Fibroblast of skin of right quadriceps (primary cell): ENCODE results near the gene STYK1.
A peak's percentile ranks its signal among the peaks of the same experiment; 100 is the strongest.
"Not testable (repeated sequence)": the region's sequence is repeated elsewhere in the genome, so short reads cannot be mapped to it uniquely, and the experiment has no call there.

ENCODE experiments used
- DNase-seq: peaks from one replicate; pipeline ENCODE4 v3.0.0-alpha.2; 2013

The STYK1 gene

DNA sequence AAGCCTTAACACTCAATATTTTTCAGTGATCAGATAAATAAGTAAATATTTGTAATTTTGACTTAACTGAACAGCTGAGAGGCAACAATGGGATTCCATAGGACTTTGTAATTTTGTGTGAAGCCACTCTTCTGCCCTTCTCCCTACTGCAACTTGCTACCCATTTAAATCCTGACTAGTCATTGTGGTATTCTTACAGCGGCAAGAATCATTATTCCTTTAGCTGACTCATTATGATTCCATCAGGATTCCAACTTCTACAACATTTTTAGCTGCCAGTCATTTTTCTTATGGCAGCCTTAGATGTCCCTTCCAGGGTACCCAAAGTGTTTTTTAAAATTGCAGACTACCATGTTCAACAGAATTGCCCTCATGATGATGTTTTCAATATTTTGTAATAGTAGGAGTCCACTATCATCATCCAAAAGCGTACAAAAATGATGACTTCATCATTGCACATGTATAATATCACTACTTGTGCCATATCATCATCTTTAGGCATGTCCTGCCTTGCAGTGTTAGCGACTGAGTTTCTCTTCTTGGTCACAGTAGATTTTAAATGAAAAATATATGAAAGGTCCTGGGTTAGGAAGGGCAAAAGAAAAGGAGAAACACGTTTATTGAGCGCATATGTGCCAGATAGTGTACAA, 55.4 kb downstream of the STYK1 start:
- DNase-seq = peak; percentile 85

DNA sequence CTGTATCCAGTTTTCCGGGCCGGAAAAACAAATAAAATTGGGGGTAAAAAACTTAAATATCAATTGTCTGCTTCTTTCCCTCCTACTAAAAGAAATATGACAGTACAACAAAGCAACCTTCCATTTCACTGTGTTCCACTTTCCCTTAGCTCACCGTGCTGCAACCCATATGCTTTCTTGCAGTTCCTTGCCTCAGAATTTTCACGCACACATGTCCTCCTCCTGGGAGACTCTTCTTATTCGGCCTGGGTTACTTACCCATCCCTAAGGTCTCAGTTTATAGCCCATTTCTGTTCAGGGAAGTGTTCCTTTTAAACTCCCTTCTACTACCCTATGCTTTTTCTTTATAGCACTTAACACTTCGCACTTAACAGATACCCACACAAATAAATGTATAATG, 56.0 kb downstream of the STYK1 start:
- DNase-seq = peak; percentile 8

DNA sequence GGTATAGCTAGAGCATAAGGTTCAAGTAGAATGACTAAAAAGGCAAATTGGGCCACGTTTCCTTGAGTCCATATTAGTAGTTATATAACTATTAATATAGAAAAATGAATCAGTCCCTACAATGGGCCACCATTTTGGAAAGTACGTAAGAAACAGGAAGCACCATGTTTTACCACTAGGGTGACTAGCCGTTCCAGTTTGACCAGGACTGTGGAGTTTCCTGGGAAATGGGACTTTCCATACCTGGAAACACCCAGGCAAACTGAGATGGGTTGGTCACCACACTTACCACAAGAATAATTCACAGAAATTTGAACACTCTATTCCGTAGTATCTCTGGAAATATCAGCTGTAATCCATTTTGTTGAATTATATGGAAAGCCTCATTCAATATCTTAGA, 58.3 kb downstream of the STYK1 start:
- DNase-seq = no peak

DNA sequence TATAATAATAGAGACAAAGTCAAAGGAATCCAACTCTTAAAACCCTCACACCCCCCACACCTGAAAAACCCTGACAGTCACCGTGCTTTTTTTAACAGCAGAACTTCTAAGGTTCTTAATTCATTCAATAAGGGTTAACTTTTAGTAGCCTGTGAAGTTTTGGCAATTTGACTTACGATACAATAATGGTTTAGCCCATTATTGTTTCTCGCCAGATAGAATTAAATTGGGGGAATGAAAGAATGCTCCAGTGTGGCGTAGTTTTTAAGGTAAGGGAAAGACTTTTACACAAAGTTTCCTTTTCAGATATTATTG, 59.8 kb downstream of the STYK1 start:
- no peak for DNase-seq

DNA sequence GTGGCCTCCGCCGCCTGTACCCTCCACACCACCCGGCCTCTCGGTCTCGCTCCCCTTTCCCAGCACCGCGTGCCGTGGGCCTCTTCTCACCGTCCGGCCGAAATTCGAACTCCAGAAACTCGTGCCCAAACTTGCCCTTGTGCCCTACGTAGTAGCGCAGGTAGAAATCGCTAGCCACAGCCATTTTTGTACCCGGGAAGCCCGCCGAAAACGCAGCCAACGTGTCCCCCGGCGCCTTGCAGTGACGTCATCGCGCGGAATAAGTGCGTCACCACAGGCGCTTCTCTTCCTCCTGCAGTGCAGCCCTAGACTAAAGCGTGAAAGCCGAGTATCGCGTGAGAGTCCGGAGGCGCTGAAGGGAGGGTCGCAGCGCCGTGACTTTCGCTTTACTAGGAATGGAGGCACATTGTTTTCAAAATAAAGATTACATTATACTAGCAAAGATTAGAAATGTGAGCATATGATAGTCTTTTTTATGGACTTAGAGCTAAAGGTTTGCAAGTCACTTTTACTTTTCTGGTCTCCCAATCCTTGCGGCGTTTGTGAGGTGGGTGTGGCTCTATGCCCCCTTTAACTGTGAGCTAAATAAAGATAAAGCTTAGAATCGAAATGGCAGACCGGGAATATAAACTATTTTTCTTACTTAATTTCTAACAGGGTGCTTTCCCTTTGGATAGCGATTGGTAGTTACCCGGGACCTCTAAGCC, 60.4 kb downstream of the STYK1 start, which contains the start of gene MAGOHB:
TSS of gene MAGOHB (minus strand) at position 261 of the 707 bp plus-strand sequence. CDS start at position 184, 77 bp downstream.
- DNase-seq = peak; percentile 98

DNA sequence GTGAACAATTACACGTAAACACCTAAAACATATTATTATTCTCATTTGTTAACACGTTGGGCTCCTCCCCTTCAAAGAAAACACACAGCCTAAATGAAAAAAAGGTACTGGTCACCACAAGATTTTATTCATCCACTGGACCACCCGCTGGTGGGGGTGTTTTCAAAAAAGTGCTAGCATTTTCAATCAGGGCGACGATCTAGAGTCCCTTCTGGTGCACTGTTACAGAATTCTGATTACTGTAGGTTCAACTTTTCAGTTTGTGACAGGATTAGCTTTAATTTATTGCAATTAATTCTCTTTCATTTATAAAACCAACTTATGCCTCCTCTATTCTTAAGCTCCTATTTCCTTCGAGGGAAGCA, 60.9 kb downstream of the STYK1 start:
- peak; percentile 8 for DNase-seq

DNA sequence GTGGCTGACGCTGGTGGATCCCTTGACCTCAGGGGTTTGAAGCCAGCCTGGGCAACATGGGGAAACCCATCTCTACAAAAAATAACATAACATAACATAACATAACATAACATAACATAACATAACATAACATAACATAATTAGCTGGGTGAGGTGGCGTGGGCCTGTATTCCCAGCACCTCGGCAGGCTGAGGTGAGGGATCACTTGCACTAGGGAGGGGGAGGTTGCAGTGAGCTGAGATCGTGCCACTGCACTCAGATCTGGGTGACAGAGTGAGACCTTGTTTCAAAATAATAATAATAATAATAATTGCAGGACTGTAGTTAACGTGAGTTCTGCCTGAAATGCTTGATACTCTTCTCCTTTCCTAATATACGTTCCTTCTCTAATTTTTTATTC, 61.7 kb downstream of the STYK1 start:
- DNase-seq = no peak

DNA sequence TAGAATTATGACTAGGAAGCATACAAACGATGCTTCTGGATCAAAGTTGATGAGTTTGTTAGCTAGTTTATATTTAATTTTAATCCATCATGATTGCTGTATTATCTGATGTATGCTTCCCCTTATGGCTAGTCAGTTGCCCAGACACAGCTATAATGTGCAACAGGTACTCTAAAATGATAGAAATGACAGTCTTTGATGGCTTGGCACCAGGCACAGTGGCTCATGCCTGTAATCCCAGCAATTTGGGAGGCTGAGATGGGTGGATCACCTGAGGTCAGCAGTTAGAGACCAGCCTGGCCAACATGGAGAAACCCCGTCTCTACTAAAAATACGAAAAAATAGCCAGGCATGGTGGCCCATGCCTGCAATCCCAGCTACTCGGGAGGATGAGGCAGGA, 62.6 kb downstream of the STYK1 start:
- DNase-seq = not testable (repeated sequence)

DNA sequence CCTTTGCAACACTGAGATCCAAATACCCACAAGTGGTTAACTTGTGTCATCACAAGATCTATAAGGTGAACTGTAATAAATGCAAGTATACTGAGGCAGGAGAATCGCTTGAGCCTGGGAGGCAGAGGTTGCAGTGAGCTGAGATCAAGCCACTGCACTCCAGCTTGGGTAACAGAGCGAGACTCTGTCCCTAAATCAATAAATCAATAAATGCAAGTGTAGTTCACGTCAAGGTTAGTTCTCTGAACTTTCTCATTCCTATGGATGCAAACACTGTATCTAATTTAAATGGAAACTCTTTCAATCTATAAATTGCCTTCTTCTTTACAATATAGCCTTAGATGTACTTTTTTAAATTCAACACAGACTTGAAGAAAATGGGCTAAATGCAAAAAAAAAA, 63.7 kb downstream of the STYK1 start:
- DNase-seq = no peak

DNA sequence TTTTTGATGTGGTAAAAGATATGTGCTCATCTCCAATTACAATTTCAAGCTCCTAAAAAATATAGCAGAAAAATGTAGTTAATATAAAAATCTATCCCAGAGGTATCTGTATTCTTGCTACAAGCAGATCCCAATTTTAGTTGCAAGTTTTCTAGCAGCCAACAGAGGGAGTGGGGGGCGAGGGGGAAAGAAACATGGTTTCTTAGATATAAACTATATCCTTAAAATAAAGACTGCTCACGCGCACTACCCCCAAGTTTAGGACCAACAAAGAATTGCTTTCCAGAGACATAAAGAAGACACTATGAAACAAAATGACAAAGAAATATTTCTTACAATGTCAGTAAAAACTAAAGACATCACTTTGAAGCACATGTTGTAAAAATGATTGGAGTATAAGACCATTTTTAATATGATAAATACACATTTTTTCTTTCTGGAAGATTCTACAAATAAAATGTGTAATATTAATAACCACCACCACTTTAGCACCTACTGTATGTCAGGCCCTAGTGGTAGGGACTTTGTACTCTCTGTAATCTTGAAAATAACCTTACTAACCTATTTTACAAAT, 65.9 kb downstream of the STYK1 start:
- no peak for DNase-seq

DNA sequence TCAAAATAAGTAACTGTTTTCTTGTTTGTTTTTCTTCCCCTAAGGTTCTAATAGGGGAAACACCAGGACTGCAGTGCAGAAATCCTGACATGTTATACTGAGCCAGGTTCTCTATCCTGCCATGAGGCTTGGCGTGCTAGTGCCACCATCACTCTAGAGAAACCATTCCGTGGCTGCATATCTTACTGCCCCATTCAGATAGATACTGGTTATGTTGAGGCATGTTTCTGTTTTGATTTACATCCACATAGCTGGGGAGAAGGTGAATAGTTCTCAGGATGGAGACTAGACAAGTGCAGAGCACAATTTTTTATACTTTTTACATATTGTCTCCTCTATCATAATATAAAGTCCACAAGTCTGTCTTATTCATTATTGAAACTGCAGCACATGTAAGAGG, 72.0 kb downstream of the STYK1 start:
- no peak for DNase-seq

DNA sequence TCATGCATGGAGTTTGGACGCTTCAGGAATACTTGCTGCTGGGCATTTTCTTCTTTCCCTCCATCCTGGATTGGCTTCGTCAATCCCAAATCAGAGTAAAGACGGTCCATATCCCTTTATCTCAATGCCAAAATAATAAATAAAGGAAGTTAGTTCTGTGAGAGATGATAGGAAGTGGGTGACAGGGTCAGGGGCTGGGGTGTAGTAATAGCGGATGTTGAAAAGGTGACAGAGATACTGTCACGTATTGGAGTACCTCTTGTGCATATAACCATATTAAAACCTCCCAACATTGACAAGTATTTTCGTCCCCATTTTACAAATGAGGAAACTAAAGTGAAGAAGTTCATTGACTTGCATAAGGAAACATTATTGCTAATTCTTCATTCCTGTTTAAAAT, 72.9 kb downstream of the STYK1 start:
- no peak for DNase-seq

DNA sequence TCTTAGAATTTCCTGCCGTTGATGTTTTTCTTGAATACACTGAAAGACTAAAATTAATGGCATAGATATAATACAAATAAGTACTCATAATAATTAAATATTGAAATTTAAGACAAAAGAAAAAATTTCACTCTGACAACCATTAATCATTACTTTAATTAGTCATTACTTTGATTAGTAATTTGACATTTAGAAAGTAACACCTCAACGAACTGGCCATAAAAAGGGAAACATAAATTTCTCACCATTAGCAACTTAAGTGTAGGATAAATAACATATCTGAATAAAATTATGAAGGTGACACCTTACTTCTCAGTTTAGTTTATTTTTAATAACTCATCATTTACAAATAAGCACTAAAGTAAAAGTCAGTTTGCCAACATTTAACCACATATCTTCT, 78.0 kb downstream of the STYK1 start:
- no peak for DNase-seq

DNA sequence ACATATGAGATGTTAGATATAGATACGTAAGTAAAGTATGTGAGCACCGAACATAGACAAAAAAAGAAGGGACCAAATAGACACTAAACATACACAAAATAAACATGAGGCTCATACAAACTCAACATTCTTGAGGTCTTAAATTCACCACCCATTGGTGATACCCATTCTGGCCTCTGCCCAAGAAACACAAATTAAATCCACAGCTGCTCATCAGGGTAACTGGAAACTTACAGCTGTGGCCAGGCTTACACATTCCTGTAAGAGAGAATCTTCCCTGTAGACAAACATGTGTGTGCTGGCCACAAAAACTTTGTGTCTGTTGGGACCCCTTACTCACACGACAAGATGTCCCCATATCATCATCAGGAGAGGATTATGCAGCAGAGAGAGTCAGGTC, 82.9 kb downstream of the STYK1 start:
- peak; percentile 14 for DNase-seq

DNA sequence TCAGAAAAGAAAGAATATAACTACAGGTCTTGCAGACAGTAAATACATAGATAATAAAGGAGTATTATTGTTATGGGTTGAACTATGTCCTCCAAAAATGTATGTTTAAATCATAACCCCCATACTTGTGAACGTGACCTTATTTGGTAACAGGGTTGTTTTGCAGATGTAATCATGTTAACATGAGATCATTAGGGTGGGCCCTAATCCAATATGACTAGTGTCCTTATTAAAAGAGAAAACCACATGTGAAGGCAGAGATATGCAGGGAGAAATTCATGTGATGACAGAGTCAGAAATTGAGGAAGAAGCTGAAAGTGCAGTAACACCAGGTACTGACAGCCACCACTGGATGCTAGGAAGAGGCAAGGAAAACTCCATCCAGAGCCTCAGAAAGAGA, 89.4 kb downstream of the STYK1 start:
- DNase-seq = peak; percentile 50

DNA sequence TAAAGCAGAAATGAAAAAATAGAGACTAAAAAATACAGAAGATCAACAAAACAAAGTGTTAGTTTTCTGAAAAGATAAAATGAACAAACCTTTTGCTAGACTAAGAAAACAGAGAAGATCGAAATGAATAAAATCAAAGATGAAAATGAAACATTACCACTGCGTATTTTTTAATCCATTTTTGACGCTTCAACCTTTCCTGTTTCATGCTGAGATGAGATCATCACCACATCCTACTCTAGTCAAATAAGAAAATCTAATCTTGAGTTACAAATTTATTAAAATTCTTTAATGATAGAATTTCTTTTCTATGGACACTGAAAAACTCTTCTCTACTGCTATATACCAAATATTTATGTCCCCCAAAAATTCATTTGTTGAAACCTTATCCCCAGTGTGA, 91.1 kb downstream of the STYK1 start:
- no peak for DNase-seq

DNA sequence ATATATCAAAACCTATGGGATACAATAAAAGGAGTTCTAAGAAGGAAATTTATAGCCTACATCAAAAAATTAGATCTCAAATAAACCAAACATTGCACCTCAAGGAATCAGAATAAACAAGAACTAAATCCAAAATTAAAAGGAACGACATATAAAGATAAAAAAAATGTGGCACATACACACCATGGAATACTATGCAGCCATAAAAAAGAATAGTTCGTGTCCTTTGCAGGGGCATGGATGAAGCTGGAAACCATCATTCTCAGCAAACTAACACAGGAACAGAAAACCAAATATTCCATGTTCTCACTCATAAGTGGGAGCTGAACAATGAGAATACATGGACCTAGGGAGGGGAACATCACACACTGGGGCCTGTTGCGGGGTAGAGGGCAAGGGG, 91.7 kb downstream of the STYK1 start:
- not testable (repeated sequence) for DNase-seq

DNA sequence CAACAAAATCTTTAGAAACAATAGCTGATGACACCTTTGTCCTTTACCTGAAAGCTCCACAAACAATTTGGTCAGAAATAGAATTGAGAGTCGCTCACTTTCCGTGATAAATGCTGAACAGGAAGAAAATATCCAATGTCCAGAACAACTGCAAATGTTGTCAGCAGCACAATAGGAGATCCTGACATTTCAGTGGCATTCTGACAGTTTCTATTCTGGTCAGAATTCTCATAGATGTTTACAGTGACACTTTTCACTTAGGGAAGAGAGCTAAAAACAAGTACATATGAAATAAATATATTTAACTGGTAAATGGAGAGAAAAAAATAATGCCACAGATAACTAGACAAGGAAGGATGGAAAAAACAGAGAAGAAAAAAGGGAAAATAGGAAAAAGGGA, 99.5 kb downstream of the STYK1 start:
- no peak for DNase-seq

DNA sequence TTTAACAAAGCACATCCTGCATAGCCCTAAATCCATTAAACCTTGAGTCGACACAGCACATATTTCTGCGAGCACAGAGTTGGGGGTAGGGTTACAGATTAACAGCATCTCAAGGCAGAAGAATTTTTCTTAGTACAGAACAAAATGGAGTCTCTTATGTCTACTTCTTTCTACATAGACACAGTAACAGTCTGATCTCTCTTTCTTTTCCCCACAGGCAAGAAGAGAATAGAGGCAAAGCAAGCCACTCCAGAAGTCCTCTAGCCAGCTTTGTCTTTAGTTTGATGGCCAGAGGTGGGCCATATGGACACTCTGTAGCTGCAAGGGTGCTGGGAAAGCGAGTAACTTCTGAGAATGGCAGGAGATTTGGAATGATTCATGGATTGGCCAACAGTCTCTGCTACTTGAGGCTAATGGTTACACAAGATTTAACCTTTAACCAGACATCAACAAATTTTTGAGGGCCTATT, 101.8 kb downstream of the STYK1 start:
- DNase-seq = peak; percentile 44

DNA sequence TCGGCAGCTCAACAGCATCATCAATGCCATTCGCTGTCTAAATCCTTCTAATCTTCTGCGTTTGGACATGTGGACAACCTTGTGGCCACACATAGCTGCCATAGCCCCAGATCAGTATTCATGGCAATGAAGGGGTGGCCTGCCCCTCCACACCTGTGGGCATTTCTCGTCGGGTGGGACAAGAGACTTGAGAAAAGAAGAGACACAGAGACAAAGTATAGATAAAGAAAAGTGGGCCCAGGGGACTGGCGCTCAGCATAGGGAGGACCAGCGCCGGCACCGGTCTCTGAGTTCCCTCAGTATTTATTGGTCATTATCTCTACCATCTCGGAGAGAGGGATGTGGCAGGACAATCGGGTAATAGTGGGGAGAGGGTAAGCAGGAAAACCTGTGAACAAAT, 102.7 kb downstream of the STYK1 start:
- DNase-seq = no peak
